Measurements from ENCODE around the gene NUCB1.
"Not testable (repeated sequence)": the region's sequence is repeated elsewhere in the genome, so short reads cannot be mapped to it uniquely, and the experiment has no call there.

Gene NUCB1

GRCh38 chr19:48883726-48884125, 16.4 kb upstream of the NUCB1 start:
- TF ChIP-seq ZFX (IDR thresholded peaks at IDR 0.05; ENCODE audit: borderline replicate concordance) (no peak), CTCF (IDR thresholded peaks at IDR 0.05) (no peak)
- H3K27ac ChIP-seq = no peak overlapping the region

GRCh38 chr19:48887861-48888612, 12.1 kb upstream of the NUCB1 start:
- TF ChIP-seq CTCF (IDR thresholded peaks at IDR 0.05) = no peak
- no peak for TF ChIP-seq ZFX (IDR thresholded peaks at IDR 0.05; ENCODE audit: borderline replicate concordance)
- no peak overlapping the region for H3K27ac ChIP-seq

- H3K27ac ChIP-seq = not testable (repeated sequence)
These were observed 10.6 kb upstream of the NUCB1 start for GRCh38 chr19:48889496-48889895.

- no peak overlapping the region for H3K27ac ChIP-seq
- no peak for TF ChIP-seq ZFX (IDR thresholded peaks at IDR 0.05; ENCODE audit: borderline replicate concordance)
- no peak for TF ChIP-seq CTCF (IDR thresholded peaks at IDR 0.05)
These were observed 9.6 kb upstream of the NUCB1 start for GRCh38 chr19:48890551-48890950.

GRCh38 chr19:48895226-48895625, 4.9 kb upstream of the NUCB1 start:
- no peak overlapping the region for H3K27ac ChIP-seq
- TF ChIP-seq CTCF (IDR thresholded peaks at IDR 0.05) (no peak), ZFX (IDR thresholded peaks at IDR 0.05; ENCODE audit: borderline replicate concordance) (no peak)

GRCh38 chr19:48896191-48896720, 3.9 kb upstream of the NUCB1 start:
- TF ChIP-seq ZFX (IDR thresholded peaks at IDR 0.05; ENCODE audit: borderline replicate concordance) (no peak), CTCF (IDR thresholded peaks at IDR 0.05) (no peak)
- no peak overlapping the region for H3K27ac ChIP-seq

GRCh38 chr19:48897181-48897580, 2.9 kb upstream of the NUCB1 start:
- TF ChIP-seq CTCF (IDR thresholded peaks at IDR 0.05) (no peak), ZFX (IDR thresholded peaks at IDR 0.05; ENCODE audit: borderline replicate concordance) (no peak)
- peak overlapping the region; percentile 13; the same call in 1 of the 2 replicates for H3K27ac ChIP-seq

- peak overlapping the region; percentile 98 for H3K27ac ChIP-seq
These were observed 744 bp upstream of the NUCB1 start for GRCh38 chr19:48899386-48899749.
